Gastroesophageal sphincter (tissue), 4 donors: Measurements from ENCODE around the gene PERCC1. TPM values are rescaled to one million over a fixed set of nuclear protein-coding genes. Genes with fewer than 3 reads are reported as not detected.

ENCODE experiments used
- ATAC-seq: fragments of 150-250 bp; one replicate; pipeline ENCODE4 v1.9.1; 2016; ENCODE audit warnings: mild to moderate bottlenecking, moderate library complexity
- H3K27ac ChIP-seq, 4 donors: fragments of 200-600 bp; sonication (generic) in 3 of 4; 1 replicate in 3 of 4; 2 replicates in 1 of 4; pipeline ENCODE4 v1.5.1; 2016 to 2019
- H3K27me3 ChIP-seq: fragments of 200-600 bp; sonication (generic); one replicate; pipeline ENCODE4 v1.5.1; 2019
- H3K36me3 ChIP-seq, 2 donors: fragments of 200-600 bp; sonication (generic); one replicate each; pipeline ENCODE4 v1.5.1; 2019; ENCODE audit warnings: control low read depth in 1 of 2
- H3K4me1 ChIP-seq, 3 donors: fragments of 200-600 bp; sonication (generic); 1 replicate in 2 of 3; 2 replicates in 1 of 3; pipeline ENCODE4 v1.5.1; 2016 to 2019; ENCODE audit warnings: control low read depth in 2 of 3
- H3K4me3 ChIP-seq, 2 donors: fragments of 200-600 bp; sonication (generic); one replicate each; pipeline ENCODE4 v1.5.1; 2019; ENCODE audit warnings: mild to moderate bottlenecking in 1 of 2, moderate library complexity in 1 of 2
- H3K9me3 ChIP-seq, 3 donors: fragments of 200-600 bp; sonication (generic); one replicate each; pipeline ENCODE4 v1.5.1; 2017 to 2019; ENCODE audit warnings: control low read depth in 2 of 3
- EP300 ChIP-seq: sonication (generic); formaldehyde crosslinking; IDR thresholded peaks from one replicate; pipeline ENCODE4 v1.6.1; 2017; ENCODE audit warnings: antibody characterized with exemption, mild to moderate bottlenecking
- POLR2A ChIP-seq, 2 donors: fragments of 450-650 bp; IDR thresholded peaks; one replicate each; pipeline ENCODE4 v1.6.1; 2017; ENCODE audit warnings: antibody characterized with exemption in 2 of 2, mild to moderate bottlenecking in 2 of 2, moderate library complexity in 1 of 2
- POLR2AphosphoS5 ChIP-seq: sonication (generic); formaldehyde crosslinking; IDR thresholded peaks from one replicate; pipeline ENCODE4 v1.6.1; 2017; ENCODE audit warnings: antibody characterized with exemption
- WGBS, 2 donors: methylation state at CpG; one replicate each; pipeline ENCODE4 v1.1.5; 2018; ENCODE audit warnings: low coverage in 1 of 2; 5-methylcytosine and 5-hydroxymethylcytosine counted together
- total RNA-seq, 4 donors: library from RNA; depleted of rRNA; stranded (reverse); fragments of >200 nt; gene quantifications; one replicate each; pipeline ENCODE4 v1.1.0, GENCODE V29; 2016
- TF ChIP-seq, protein P1 (sequence below), 4 experiments: fragments of 200-600 bp in 2 of 4; fragments of 450-650 bp in 2 of 4; sonication (generic) in 1 of 4; IDR thresholded peaks; one replicate each; pipeline ENCODE4 v1.5.1; 2017 to 2019; ENCODE audit warnings: antibody characterized with exemption in 4 of 4, mild to moderate bottlenecking in 2 of 4, moderate library complexity in 2 of 4

Gene PERCC1
- total RNA-seq, 4 donors from 2014 or later, result 0.74 TPM; not detected in 3

- 78 to 89% methylated on average over 9 to 12 of the region's 33 CpGs for WGBS, 2 donors
- H3K9me3 ChIP-seq, result no peaks in the 10 kb centered on the region
- TF ChIP-seq POLR2AphosphoS5 (no peak), EP300 (no peak), POLR2A (IDR thresholded peaks at IDR 0.05) (no peak)
- TF ChIP-seq, protein P1, sequence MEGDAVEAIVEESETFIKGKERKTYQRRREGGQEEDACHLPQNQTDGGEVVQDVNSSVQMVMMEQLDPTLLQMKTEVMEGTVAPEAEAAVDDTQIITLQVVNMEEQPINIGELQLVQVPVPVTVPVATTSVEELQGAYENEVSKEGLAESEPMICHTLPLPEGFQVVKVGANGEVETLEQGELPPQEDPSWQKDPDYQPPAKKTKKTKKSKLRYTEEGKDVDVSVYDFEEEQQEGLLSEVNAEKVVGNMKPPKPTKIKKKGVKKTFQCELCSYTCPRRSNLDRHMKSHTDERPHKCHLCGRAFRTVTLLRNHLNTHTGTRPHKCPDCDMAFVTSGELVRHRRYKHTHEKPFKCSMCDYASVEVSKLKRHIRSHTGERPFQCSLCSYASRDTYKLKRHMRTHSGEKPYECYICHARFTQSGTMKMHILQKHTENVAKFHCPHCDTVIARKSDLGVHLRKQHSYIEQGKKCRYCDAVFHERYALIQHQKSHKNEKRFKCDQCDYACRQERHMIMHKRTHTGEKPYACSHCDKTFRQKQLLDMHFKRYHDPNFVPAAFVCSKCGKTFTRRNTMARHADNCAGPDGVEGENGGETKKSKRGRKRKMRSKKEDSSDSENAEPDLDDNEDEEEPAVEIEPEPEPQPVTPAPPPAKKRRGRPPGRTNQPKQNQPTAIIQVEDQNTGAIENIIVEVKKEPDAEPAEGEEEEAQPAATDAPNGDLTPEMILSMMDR (IDR thresholded peaks at IDR 0.05), result no peak
- H3K36me3 ChIP-seq, result peaks cover 0 to 56% of the 10 kb centered on the region in 2 donors
- no peaks in the 10 kb centered on the region for H3K27me3 ChIP-seq
- H3K27ac ChIP-seq, result no peak overlapping the region
- H3K4me3 ChIP-seq, result no peak overlapping the region
- no peak for ATAC-seq
- peaks cover 0 to 9% (median 0%) of the 10 kb centered on the region in 3 donors for H3K4me1 ChIP-seq
These were observed 34.2 kb downstream of the PERCC1 start for GRCh38 chr16:1464894-1465566.

GRCh38 chr16:1465567-1465915, 34.7 kb downstream of the PERCC1 start:
- no peak for ATAC-seq
- H3K9me3 ChIP-seq, result no peaks in the 10 kb centered on the region
- no peak overlapping the region for H3K27ac ChIP-seq
- peaks cover 0 to 14% (median 0%) of the 10 kb centered on the region in 3 donors for H3K4me1 ChIP-seq
- peaks cover 0 to 51% of the 10 kb centered on the region in 2 donors for H3K36me3 ChIP-seq
- no peaks in the 10 kb centered on the region for H3K27me3 ChIP-seq
- WGBS, 2 donors, result no CpG with 5 or more reads among the region's 13 CpGs
- no peak overlapping the region for H3K4me3 ChIP-seq
- TF ChIP-seq, protein P1 (IDR thresholded peaks at IDR 0.05), result no peak
- TF ChIP-seq EP300 (no peak), POLR2AphosphoS5 (no peak), POLR2A (IDR thresholded peaks at IDR 0.05) (no peak)

DNA sequence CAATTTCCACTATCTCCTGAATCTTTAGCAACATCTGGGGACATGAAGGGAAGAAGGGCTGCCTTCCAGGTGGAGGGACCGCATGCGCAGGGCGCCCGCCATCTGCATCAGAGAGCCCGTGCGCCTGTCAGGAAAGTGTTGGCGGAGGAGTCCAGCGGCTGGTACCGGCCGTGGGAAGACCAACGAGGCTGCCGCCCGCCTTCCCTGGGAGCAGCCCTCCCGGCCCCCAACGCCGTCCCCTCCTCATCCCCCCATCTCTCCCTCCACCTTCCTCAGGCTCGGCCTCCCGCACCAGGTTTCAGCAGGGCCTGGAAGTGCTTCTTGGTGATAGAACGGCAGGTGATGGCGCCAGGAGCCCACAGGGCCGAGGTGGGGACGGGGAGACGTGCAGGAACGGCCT, 35.2 kb downstream of the PERCC1 start:
- 67 to 82% methylated on average over 3 to 10 of the region's 24 CpGs for WGBS, 2 donors
- Histone ChIP-seq H3K27ac (no peak overlapping the region), H3K4me1 (peaks cover 0 to 19% (median 0%) of the 10 kb centered on the region in 3 donors), H3K27me3 (no peaks in the 10 kb centered on the region), H3K36me3 (peaks cover 0 to 45% of the 10 kb centered on the region in 2 donors), H3K4me3 (no peak overlapping the region), H3K9me3 (no peaks in the 10 kb centered on the region)
- TF ChIP-seq, protein P1 (IDR thresholded peaks at IDR 0.05), result no peak
- TF ChIP-seq POLR2A (IDR thresholded peaks at IDR 0.05) (no peak), EP300 (no peak), POLR2AphosphoS5 (no peak)
- no peak for ATAC-seq

GRCh38 chr16:1466968-1467521, 36.2 kb downstream of the PERCC1 start:
- H3K4me3 ChIP-seq, result no peak overlapping the region

More at GRCh38 chr16:1466968-1467521, 36.2 kb downstream of the PERCC1 start:
- ATAC-seq, result no peak
- H3K27me3 ChIP-seq, result no peaks in the 10 kb centered on the region
- H3K4me1 ChIP-seq, result peaks cover 0 to 29% (median 0%) of the 10 kb centered on the region in 3 donors
- no peak for TF ChIP-seq EP300
- TF ChIP-seq POLR2A (IDR thresholded peaks at IDR 0.05), result no peak
- TF ChIP-seq, protein P1 (IDR thresholded peaks at IDR 0.05), result no peak
- TF ChIP-seq POLR2AphosphoS5, result no peak
- WGBS, 2 donors, result 100% methylated on average over 1 of the region's 14 CpGs; no CpG with 5 or more reads in 1 of the 2 donors
- H3K36me3 ChIP-seq, result peaks cover 0 to 36% of the 10 kb centered on the region in 2 donors
- no peaks in the 10 kb centered on the region for H3K9me3 ChIP-seq
- no peak overlapping the region for H3K27ac ChIP-seq
